ENCODE data around the gene WNK1. TPM values are rescaled to one million over a fixed set of nuclear protein-coding genes. Genes with fewer than 3 reads are reported as not detected.
"Not testable (repeated sequence)": the region's sequence is repeated elsewhere in the genome, so short reads cannot be mapped to it uniquely, and the experiment has no call there.

WNK1 gene
- 83.3 and 88.8 TPM in 2 replicates for total RNA-seq (2014; rRNA removed; shearing (Covaris generic))

DNA sequence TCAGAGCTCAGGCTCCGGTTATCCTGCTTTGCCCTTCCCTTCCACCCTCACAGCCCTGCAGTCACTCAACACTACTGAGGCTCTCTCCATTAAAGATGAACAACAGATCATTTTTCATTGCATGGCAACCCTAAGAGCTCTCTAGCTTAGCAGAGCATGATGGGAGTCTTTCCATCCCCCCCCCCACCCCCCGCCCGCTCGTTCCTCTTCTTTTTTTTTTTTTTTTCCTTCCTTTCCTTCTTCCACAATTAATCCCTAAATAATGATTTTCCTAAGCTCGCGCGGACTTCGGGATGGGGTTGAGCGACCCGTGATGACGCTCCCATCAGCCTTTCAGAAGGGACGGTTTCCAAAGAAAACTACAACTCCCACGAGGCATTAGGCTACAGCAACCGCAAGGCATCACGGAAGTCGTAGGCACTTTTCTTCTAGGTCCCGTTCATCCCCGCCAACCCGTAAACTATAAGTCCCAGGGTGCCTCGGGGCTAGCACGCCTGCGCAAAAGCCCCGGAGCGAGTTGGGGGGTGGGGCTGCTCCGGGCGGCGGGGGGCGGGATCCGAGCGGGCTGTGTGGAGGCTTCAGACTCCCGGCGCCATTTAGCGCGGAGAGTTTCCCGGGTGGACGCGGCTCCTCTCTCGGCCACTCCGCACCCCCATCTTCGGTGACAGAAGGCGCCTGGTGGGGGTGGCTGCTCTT, at the start of gene WNK1:
WNK1 (plus strand) TSS at position 581 of the 696 bp plus-strand sequence. CDS start 987 bp downstream, outside the sequence.
- H3K9me3 ChIP-seq (replicated peaks), result no peaks in the 10 kb centered on the region
- no peaks in the 10 kb centered on the region for H3K27me3 ChIP-seq
- peak; percentile 98 to 99 for DNase-seq
- H3K4me3 ChIP-seq, result peak within 1 kb of the TSS; percentile 92
- peaks cover 14% of the 10 kb centered on the region for H3K4me1 ChIP-seq
- H3K36me3 ChIP-seq, result peaks cover 10% of the 10 kb centered on the region; the same call in 1 of the 2 replicates
- peak within 1 kb of the TSS; percentile 92 for H3K27ac ChIP-seq

DNA sequence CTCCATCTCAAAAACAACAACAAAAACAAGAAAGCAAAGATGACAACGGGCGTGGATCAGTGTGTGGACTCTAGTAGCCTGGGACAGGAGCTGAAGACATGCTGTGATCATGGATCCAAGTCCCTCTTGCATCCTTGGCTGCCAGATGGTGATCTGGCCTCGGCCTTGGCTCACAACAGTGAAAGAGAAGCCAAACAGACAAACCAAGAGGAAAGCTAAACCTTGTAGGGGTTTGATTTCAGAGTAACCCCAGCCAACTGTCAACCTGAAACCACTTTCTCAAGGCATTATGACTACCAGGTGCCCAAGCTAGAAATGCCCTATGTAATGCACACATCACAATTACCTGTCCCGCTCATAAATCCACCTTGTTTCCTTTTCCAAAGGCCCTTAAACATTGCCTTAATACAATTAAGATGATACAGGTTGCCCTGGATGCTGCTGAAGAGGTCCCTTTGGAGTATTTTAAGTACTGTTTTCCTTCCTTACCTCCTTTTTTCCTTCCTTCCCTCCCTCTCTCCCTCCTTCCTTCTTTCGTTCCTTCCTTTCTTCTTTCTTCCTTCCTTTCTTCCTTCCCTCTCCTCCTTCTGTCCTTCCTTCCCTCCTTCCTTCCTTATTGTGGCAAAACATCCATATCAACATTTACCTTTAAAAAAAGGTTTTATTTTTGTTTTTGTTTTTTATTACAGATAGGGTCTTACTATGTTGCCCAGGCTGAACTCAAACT, 47.7 kb upstream of the WNK1 start:
- no peak for DNase-seq
- no peak overlapping the region for H3K27ac ChIP-seq
- no peak overlapping the region for H3K4me3 ChIP-seq
- no peaks in the 10 kb centered on the region for H3K27me3 ChIP-seq
- peaks cover 9% of the 10 kb centered on the region; the same call in 1 of the 2 replicates for H3K4me1 ChIP-seq
- H3K9me3 ChIP-seq (replicated peaks), result no peaks in the 10 kb centered on the region
- H3K36me3 ChIP-seq, result no peaks in the 10 kb centered on the region

DNA sequence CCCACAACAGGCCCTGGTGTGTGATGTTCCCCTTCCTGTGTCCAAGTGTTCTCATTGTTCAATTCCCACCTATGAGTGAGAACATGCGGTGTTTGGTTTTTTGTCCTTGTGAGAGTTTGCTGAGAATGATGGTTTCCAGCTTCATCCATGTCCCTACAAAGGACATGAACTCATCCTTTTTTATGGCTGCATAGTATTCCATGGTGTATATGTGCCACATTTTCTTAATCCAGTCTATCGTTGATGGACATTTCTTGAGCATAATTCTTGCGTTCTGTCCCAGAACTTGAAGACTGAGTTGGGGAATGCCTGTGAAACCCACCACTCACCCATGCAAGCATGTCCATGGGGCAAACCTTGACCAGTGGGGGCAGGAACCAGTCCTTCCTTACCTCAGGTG, 44.3 kb upstream of the WNK1 start:
- H3K9me3 ChIP-seq (replicated peaks); H3K4me3 ChIP-seq; H3K27ac ChIP-seq; H3K27me3 ChIP-seq; H3K36me3 ChIP-seq; DNase-seq: not testable (repeated sequence)
- peaks cover 11% of the 10 kb centered on the region for H3K4me1 ChIP-seq

DNA sequence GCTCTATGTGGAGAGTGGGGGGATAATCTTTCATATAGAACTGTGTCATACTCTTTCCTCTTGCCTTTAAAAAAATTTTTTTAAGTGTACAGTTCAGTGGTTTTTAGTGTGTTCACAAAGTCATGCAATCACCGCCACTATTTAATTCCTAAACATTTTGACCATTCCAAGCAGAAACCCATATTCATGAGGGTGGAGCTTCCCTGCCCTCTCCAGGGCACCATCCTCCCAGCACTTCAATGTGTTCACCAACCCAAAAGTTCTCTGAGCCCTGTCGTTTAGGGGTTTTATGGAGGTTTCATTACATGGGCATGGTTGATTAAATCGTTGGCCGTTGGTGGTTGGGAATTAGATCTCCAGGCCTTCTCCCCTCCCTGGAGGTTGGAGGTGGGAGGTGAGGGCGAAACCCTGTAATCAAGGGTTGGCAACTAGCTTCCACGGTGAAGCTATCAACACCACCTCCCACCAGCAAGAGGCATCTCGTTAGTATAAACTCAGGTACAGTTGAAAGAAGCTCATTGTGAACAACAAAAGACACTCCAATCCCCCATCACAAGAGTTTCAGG, 42.8 kb upstream of the WNK1 start:
- Histone ChIP-seq H3K4me3 (no peak overlapping the region), H3K36me3 (no peaks in the 10 kb centered on the region), H3K9me3 (replicated peaks) (no peaks in the 10 kb centered on the region), H3K27ac (no peak overlapping the region), H3K4me1 (peaks cover 19% of the 10 kb centered on the region), H3K27me3 (no peaks in the 10 kb centered on the region)
- no peak for DNase-seq

DNA sequence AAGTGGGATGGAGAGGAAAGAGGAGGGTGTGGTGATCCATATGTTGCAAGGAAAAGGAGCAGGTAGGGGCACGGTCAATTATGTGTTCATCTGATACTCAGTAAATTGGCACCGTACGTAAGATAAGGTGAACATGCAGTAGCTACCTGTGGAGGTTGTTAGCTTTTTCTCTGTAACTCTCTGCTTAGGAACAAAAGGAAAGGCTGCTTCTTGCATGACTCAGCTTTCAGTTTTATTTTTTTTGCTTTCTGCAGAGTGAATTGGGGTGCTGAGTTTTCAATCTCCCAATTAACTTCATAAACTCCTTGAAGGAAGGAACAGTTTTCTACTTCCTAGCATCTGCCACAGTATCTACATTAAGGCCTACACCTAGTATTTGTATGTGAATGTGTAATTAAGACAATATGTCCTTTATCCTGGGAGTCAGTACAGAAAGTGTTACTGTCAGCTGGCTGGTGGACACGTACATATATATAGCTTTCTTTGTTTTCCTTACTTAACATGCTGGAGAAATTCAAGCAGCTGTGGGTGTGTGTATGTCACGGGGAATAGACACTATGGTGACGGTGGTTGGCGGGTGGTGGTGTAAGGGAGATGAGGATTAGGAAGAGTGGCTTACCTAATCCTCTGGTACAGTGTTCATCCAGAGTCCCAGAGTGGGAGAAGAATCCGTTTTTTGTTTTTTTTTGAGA, 40.1 kb upstream of the WNK1 start:
- H3K4me1 ChIP-seq, result peaks cover 25% of the 10 kb centered on the region
- no peaks in the 10 kb centered on the region for H3K27me3 ChIP-seq
- peak overlapping the region; percentile 92 for H3K27ac ChIP-seq
- H3K36me3 ChIP-seq, result no peaks in the 10 kb centered on the region
- peak; percentile 95 to 98 for DNase-seq
- H3K9me3 ChIP-seq (replicated peaks), result no peaks in the 10 kb centered on the region
- peak overlapping the region; percentile 23 for H3K4me3 ChIP-seq

DNA sequence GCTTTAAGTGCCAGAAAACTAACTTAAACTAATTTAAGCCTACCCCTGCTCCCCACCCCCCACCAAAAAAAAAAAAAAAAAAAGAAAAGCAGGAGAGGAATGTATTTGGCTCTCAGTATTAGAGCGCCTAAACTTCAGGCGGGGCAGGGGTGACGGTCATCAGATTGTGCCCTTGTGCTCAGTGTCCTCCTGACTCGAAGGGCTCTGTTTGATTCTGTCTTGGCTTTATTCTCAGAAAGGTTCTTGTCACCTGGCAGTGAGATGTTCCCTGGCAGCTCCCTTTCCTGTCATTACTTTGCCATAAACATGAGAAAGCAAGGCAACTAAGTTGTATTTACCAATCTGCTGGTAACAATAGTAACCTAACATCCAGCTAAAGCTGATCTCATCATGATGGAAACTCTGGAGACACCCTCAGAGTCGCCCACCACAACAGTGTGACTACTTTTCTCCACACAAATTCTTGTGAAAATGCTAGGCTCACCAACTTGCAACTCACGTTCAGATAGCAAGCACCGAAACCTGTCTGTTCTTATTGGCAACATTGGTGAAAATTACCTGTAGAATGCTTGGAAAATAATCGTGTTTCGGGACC, 39.0 kb upstream of the WNK1 start:
- DNase-seq, result peak in 1 of 2 experiments; percentile 23
- Histone ChIP-seq H3K27ac (peak overlapping the region; percentile 92), H3K4me3 (no peak overlapping the region), H3K9me3 (replicated peaks) (no peaks in the 10 kb centered on the region), H3K27me3 (no peaks in the 10 kb centered on the region), H3K36me3 (no peaks in the 10 kb centered on the region), H3K4me1 (peaks cover 25% of the 10 kb centered on the region)

DNA sequence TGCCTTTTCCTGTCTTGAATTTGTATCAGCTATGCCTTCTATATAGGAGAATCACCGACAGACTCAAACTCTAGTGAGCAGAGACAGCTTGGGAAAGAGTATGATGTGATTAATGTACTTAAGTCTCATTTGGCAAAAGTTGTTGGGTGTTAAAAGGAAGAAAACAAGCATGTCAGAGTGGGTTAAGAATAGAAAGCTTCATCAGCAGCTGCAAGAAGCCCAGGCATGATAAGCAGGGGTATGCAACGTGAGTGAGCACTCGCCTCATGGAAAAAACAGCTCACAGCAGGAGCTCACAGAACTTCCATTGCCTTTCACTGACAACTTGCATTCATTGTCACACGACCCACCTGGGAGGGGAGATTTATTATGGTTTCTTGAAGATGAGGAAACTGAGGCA, 35.9 kb upstream of the WNK1 start:
- no peaks in the 10 kb centered on the region for H3K27me3 ChIP-seq
- H3K4me1 ChIP-seq, result peaks cover 34% of the 10 kb centered on the region
- H3K9me3 ChIP-seq (replicated peaks), result no peaks in the 10 kb centered on the region
- no peaks in the 10 kb centered on the region for H3K36me3 ChIP-seq
- no peak overlapping the region for H3K4me3 ChIP-seq
- DNase-seq, result peak; percentile 32 to 59
- no peak overlapping the region for H3K27ac ChIP-seq

DNA sequence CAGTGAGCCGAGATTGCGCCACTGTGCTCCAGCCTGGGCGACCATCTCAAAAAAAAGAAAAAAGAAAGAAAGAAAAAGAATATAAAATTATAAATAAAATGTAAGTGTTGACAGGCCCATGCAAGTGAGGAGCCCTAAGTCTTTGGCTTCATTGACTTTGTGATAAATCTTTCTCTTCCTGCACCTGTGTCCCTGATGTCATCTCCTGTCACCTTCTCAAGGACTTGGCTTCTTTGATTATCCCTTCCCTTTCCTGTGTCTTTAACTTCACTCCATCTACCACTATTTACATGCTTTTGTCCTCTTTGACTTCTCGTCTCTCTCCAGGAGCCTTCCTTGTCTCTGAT, 33.6 kb upstream of the WNK1 start:
- Histone ChIP-seq H3K4me1 (peaks cover 34% of the 10 kb centered on the region), H3K9me3 (replicated peaks) (no peaks in the 10 kb centered on the region), H3K4me3 (no peak overlapping the region), H3K36me3 (no peaks in the 10 kb centered on the region), H3K27me3 (no peaks in the 10 kb centered on the region), H3K27ac (peak overlapping the region; percentile 22; the same call in 1 of the 2 replicates)
- DNase-seq, result peak in 1 of 2 experiments; percentile 39

DNA sequence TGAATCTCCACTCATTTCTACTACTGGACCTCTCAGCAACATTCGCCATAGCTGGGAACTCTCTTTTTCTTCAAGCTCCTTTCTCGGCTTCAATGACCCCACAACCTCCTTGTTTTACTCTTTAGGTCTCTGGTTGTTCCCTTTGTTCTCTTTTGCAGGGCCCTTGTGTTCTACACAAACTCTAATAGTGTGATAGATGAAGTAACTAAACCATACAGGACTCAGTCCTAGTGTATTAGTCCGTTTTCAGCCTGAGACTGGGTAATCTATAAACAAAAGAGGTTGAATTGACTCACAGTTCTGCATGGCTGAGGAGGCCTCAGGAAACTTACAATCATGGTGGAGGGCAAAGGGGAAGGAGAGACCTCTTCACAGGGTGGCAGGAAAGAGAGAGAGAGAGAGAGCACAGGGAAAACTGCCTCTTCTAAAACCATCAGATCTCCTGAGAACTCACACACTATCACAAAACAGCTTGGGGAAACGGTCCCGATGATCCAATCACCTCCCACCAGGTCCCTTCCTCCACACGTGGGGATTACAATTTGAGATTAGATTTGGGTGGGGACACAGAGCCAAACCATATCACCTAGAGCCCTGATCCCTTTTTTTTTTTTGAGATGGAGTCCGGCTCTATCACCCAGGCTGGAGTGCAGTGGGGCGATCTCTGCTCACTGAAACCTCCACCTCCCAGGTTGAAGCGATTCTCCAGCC, 32.0 kb upstream of the WNK1 start:
- DNase-seq, result no peak
- H3K27ac ChIP-seq, result no peak overlapping the region
- no peaks in the 10 kb centered on the region for H3K9me3 ChIP-seq (replicated peaks)
- H3K4me3 ChIP-seq, result no peak overlapping the region
- no peaks in the 10 kb centered on the region for H3K27me3 ChIP-seq
- H3K4me1 ChIP-seq, result peaks cover 47% of the 10 kb centered on the region
- H3K36me3 ChIP-seq, result no peaks in the 10 kb centered on the region

DNA sequence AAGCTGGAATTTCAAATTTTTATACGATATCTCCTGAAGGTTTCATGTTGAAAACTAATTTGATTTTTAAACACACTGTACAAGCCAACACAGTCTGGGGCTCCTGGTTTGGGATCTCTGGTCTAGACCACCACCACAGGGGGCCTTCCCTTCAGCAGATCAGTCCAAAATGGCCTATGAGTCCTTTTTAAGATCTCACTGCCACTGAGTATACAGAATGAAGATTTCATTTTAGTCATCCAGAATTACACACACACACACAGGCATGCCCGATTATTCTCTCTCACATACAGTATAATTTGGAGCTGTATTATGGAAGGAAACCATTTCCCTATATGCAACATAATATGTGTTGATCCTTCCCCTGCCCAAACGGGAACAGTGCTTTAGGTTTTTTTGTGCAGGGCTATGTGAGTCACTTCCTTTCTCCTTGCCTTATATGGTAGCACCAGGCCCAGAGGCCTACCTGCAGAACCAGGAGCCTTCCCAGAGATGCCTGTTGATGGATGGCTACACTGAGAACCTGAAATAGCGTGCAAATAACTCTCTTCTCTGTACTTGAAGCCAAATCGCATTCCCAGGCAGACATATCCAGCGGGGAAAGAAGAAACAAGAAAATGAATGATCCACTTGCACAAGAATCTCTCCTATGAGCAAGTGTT, 28.1 kb upstream of the WNK1 start:
- peak in 1 of 2 experiments; percentile 56 for DNase-seq

DNA sequence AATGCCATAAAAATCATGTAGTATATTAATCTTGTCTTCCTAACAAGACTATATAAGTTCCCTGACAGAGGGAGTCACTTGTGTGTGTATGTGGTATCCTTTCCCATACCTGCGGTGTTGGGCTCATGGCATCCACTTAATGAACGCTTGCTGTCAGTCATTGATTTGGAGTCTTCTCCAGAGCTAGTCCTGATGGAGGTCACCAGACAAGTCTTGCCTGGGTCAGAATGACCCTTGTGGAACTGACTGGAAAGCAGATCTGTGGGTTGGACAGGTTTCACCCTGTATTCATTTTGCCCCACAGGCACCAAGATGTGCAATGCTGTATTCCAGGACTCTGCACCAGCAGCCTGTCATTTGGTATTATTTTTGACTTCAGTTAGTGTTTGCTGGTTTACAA, 27.3 kb upstream of the WNK1 start:
- no peaks in the 10 kb centered on the region for H3K9me3 ChIP-seq (replicated peaks)
- H3K36me3 ChIP-seq, result no peaks in the 10 kb centered on the region
- peaks cover 71% of the 10 kb centered on the region for H3K4me1 ChIP-seq
- no peaks in the 10 kb centered on the region for H3K27me3 ChIP-seq
- no peak for DNase-seq
- H3K27ac ChIP-seq, result no peak overlapping the region
- no peak overlapping the region for H3K4me3 ChIP-seq

More for the DNA sequence above, 28.1 kb upstream of the WNK1 start:
- peak overlapping the region; percentile 23 for H3K27ac ChIP-seq
- no peaks in the 10 kb centered on the region for H3K36me3 ChIP-seq
- H3K4me1 ChIP-seq, result peaks cover 71% of the 10 kb centered on the region
- H3K4me3 ChIP-seq, result no peak overlapping the region
- no peaks in the 10 kb centered on the region for H3K27me3 ChIP-seq
- no peaks in the 10 kb centered on the region for H3K9me3 ChIP-seq (replicated peaks)

DNA sequence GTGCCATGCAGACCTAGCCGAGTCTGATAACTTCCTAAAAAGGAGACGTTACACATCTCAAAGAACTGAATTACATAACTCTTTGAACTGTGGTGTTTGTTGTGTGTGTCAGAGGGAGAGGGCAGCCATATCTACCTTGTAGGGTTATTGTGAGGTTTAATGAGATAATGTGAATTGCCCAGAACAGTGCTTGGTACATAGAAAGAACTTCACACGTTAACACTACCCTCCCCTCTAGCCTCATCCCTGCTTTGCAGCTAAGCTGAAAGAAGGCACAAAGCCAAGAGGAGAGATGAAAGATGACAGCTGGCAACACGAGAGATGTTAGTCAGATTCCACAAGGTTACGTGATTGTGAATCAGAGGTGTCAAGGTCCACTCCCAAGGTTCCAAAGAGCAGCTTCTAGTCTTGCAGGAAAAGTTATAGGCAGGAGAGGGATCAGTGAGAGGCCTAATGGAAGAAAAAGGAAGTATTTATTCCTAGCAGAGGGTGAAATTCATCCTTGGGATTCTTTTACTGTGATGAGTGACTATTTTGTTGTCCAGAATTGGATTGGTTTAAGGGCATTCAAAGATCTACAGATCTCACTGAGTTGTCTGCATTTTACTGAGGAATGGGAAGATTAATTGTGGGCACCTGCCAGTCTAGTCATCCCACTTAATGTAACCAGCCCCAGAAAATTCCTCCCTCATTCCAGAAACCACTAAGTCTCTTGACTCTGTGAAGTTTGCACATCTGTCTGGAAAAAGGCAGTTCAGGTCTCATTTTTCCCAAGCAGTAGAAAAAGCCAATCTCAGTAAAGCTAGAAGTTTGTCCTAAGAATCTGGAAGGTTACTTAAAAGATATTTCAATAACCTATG, 25.9 kb upstream of the WNK1 start:
- DNase-seq, result peak; percentile 82 to 91
- Histone ChIP-seq H3K27me3 (no peaks in the 10 kb centered on the region), H3K4me1 (peaks cover 73% of the 10 kb centered on the region), H3K4me3 (peak overlapping the region; percentile 6; the same call in 1 of the 2 replicates), H3K36me3 (no peaks in the 10 kb centered on the region), H3K9me3 (replicated peaks) (no peaks in the 10 kb centered on the region), H3K27ac (peak overlapping the region; percentile 94)

DNA sequence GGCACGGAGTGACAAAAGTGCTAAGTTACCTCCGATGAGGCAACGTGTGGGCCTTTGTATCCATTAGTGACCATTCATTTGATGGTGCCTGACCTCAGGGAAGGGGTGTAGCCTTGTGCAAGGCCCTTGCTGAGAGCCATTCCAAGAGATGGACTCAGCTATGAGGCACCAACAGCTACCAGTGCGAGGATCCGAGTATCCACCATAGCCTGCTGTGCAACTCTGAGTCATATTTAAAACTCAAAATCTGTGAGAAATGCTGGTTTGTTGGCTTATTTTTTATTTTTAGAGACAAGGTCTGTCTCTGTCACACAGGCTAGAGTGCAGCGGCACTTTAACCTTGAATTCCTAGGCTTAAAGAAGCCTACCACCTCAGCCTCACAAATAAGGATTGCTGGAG, 25.1 kb upstream of the WNK1 start:
- no peak overlapping the region for H3K4me3 ChIP-seq

More for the DNA sequence above, 25.1 kb upstream of the WNK1 start:
- Histone ChIP-seq H3K27ac (peak overlapping the region; percentile 94), H3K4me1 (peaks cover 70% of the 10 kb centered on the region), H3K36me3 (no peaks in the 10 kb centered on the region), H3K9me3 (replicated peaks) (no peaks in the 10 kb centered on the region), H3K27me3 (no peaks in the 10 kb centered on the region)
- DNase-seq, result peak in 1 of 2 experiments; percentile 26

All from SJCRH30 (cell line).